Motor neuron (in vitro differentiated cells): Measurements from ENCODE around the gene IQSEC1. TPM values are rescaled to one million over a fixed set of nuclear protein-coding genes. Genes with fewer than 3 reads are reported as not detected.

Experiments used
- ATAC-seq, 8 experiments: fragments of 200-7000 bp; cut with Tn5 transposase; replicated peaks in 6 of 8; 2 replicates each; pipeline ENCODE4 v1.8.0; 2021; ENCODE audit warnings: mild to moderate bottlenecking in 8 of 8, moderate library complexity in 8 of 8
- H3K27ac ChIP-seq, 2 donors: fragments of 250-450 bp; sonication (Bioruptor Pico); 2 replicates each; pipeline ENCODE4 v1.9.0; 2021; ENCODE audit warnings: antibody characterized with exemption in 2 of 2, mild to moderate bottlenecking in 2 of 2, moderate library complexity in 1 of 2
- H3K4me1 ChIP-seq, 2 donors: fragments of 250-450 bp; sonication (Bioruptor Pico); replicated peaks in 1 of 2; 2 replicates each; pipeline ENCODE4 v1.6.1; 2021; ENCODE audit warnings: antibody characterized with exemption in 2 of 2, mild to moderate bottlenecking in 2 of 2, moderate library complexity in 1 of 2
- H3K4me3 ChIP-seq, 5 donors: fragments of 250-450 bp; sonication (Bioruptor Pico); 2 replicates each; pipeline ENCODE4 v1.9.0; 2021; ENCODE audit warnings: antibody characterized with exemption in 5 of 5, mild to moderate bottlenecking in 5 of 5, moderate library complexity in 4 of 5
- WGBS, 10 experiments: fragments of 450-650 bp; shearing (Covaris generic); methylation state at CpG; one replicate each; pipeline ENCODE4 v1.0.0; 2022; 5-methylcytosine and 5-hydroxymethylcytosine counted together
- in situ Hi-C, 9 experiments: fragments of 400-800 bp; cut with MboI; loops; one replicate each; pipeline ENCODE4 v1.15.0; 2021; ENCODE audit warnings: low sequenced_read_pairs in 9 of 9, low pct_unique_long_range_greater_than_20kb in 2 of 9; ENCODE audit not compliant: unreplicated experiment in 9 of 9
- total RNA-seq, 8 experiments: library from RNA; unstranded; fragments of 300-600 nt; gene quantifications; 2 replicates each; pipeline versions ENCODE4 v1.2.3 to v1.2.4, GENCODE V29; 2022

IQSEC1 gene
- total RNA-seq, 8 experiments from 2014 or later = 12.2 to 25.9 (median 18.3) TPM

DNA sequence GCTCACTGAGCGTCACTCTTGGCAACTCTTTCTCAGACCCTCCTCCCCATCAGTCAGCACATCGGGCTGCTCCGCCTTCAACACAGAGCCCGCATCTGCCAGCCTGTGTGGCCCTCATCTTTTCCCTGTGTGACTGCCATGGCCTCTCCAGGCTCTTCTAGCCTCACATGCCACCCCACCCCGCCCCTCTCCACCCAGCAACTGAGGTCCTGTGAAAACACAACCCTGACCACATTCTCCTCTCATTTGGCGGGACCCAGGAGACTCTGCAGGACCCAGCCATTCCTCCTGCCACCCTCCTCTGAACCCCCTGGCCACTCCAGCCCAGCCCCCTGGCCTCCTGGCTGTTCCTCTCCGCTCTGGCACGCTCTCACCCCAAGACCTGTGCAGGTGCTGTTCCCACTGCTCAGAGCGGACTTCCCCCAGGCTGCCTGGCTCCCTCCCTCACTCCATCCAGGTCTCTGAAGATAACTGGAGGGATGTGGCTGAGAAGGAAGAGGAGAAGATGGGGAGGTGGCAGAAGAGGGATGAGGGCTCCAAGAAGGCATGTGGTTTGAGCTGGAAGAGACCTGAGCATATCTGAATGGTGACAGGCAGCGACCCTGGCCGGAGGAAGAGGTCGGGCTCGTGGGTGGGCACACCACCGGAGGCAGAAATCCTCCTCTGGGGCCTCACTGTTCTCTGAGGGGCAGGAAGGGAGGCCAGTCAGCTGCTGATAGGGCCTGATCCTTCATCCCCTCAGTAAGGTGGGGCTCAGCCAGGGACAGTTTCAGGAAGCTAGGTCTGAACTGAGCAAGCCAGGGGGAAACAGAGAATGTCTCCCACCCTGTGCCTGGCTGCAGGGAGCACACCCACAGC lies 120.7 kb downstream of the IQSEC1 start:
- peak in 1 of 8 experiments; percentile 17 for ATAC-seq
- Histone ChIP-seq H3K4me3 (no peak overlapping the region), H3K27ac (peak overlapping the region in 1 of 2 donors; percentile 44), H3K4me1 (peaks cover 2 to 5% of the 10 kb centered on the region in 2 donors)
- WGBS, 10 experiments = 79 to 100% (median 86%) methylated on average over 1 to 4 of the region's 14 CpGs; no CpG with 5 or more reads in 6 of the 10 experiments
- in situ Hi-C loops = no loop called here

- H3K27ac ChIP-seq = no peak overlapping the region
- WGBS, 10 experiments = 58 to 100% (median 91%) methylated on average over 1 to 6 of the region's 10 CpGs; no CpG with 5 or more reads in 5 of the 10 experiments
- peak in 2 of 8 experiments; percentile 4 to 18 for ATAC-seq
- in situ Hi-C loops = no loop called here
- H3K4me3 ChIP-seq = no peak overlapping the region
- peaks cover 25 to 33% of the 10 kb centered on the region in 2 donors for H3K4me1 ChIP-seq
Observed at GRCh38 chr3:12948891-12949711, 124.1 kb downstream of the IQSEC1 start.

GRCh38 chr3:12948371-12948770 lies 124.9 kb downstream of the IQSEC1 start:
- Histone ChIP-seq H3K4me3 (no peak overlapping the region), H3K4me1 (peaks cover 32 to 38% of the 10 kb centered on the region in 2 donors), H3K27ac (no peak overlapping the region)
- peak in 1 of 8 experiments; percentile 2 for ATAC-seq
- 13 to 96% (median 83%) methylated on average over 3 to 5 of the region's 7 CpGs; no CpG with 5 or more reads in 5 of the 10 experiments for WGBS, 10 experiments
- in situ Hi-C loops = no loop called here

- H3K4me1 ChIP-seq = peaks cover 32 to 34% of the 10 kb centered on the region in 2 donors
- no peak overlapping the region for H3K4me3 ChIP-seq
- peak in 3 of 8 experiments; percentile 62 to 72 (median 67) for ATAC-seq
- in situ Hi-C loops = no loop called here
- WGBS, 10 experiments = 17 to 100% (median 80%) methylated on average over 1 to 5 of the region's 7 CpGs; no CpG with 5 or more reads in 3 of the 10 experiments
- H3K27ac ChIP-seq = no peak overlapping the region
Observed at GRCh38 chr3:12947504-12948369, 125.5 kb downstream of the IQSEC1 start.

- WGBS, 10 experiments = 8 to 100% (median 73%) methylated on average over 1 to 3 of the region's 8 CpGs; no CpG with 5 or more reads in 2 of the 10 experiments
- ATAC-seq = peak in 6 of 8 experiments; percentile 3 to 80 (median 72)
- no peak overlapping the region for H3K4me3 ChIP-seq
- H3K27ac ChIP-seq = peak overlapping the region; percentile 42 to 56
- peaks cover 32 to 34% of the 10 kb centered on the region in 2 donors for H3K4me1 ChIP-seq
- in situ Hi-C loops = no loop called here
Observed at GRCh38 chr3:12946649-12947316, 126.4 kb downstream of the IQSEC1 start.

DNA sequence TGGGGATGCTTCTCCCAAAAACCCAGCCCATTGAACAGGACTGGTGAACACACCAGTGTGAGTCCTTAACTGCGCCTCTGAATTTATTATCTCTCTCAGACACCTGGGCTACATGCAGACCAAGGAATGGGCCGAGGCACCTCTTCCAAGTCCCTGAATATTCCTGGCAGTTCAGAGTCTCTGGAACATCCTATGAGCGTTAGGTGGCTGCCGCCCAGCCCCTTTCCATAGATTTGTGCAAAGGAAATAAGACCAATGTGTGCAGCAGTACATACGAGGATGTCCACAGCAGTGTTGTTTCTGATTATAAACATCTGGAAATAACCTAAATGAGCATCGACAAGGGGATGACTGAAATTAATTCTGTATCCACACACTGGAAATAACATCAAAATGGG lies 127.0 kb downstream of the IQSEC1 start:
- peak overlapping the region in 1 of 2 donors; percentile 39 for H3K27ac ChIP-seq
- peak in 5 of 8 experiments; percentile 6 to 31 (median 16) for ATAC-seq
- peaks cover 32 to 34% of the 10 kb centered on the region in 2 donors for H3K4me1 ChIP-seq
- in situ Hi-C loops = no loop called here
- WGBS, 10 experiments = 0 to 100% (median 83%) methylated on average over 1 to 5 of the region's 6 CpGs; no CpG with 5 or more reads in 1 of the 10 experiments
- H3K4me3 ChIP-seq = no peak overlapping the region

GRCh38 chr3:12944849-12945248 lies 128.4 kb downstream of the IQSEC1 start:
- 55% methylated on average over 2 of the region's 6 CpGs; no CpG with 5 or more reads in 9 of the 10 experiments for WGBS, 10 experiments
- in situ Hi-C loops = no loop called here
- Histone ChIP-seq H3K4me1 (peaks cover 32 to 34% of the 10 kb centered on the region in 2 donors), H3K4me3 (no peak overlapping the region), H3K27ac (peak overlapping the region in 1 of 2 donors; percentile 63)
- ATAC-seq = peak in 5 of 8 experiments; percentile 3 to 29 (median 23)

GRCh38 chr3:12944413-12944812 lies 128.8 kb downstream of the IQSEC1 start:
- H3K4me1 ChIP-seq = peaks cover 32 to 34% of the 10 kb centered on the region in 2 donors
- in situ Hi-C loops = no loop called here
- 80% methylated on average over 1 of the region's 15 CpGs; no CpG with 5 or more reads in 9 of the 10 experiments for WGBS, 10 experiments
- H3K27ac ChIP-seq = peak overlapping the region in 1 of 2 donors; percentile 63
- peak; percentile 10 to 75 (median 62) for ATAC-seq
- no peak overlapping the region for H3K4me3 ChIP-seq

GRCh38 chr3:12943124-12944021 lies 129.9 kb downstream of the IQSEC1 start:
- no peak overlapping the region for H3K4me3 ChIP-seq
- peaks cover 32 to 34% of the 10 kb centered on the region in 2 donors for H3K4me1 ChIP-seq
- no peak for ATAC-seq
- no peak overlapping the region for H3K27ac ChIP-seq
- in situ Hi-C loops = no loop called here
- 80 to 93% (median 87%) methylated on average over 2 to 10 of the region's 22 CpGs; no CpG with 5 or more reads in 5 of the 10 experiments for WGBS, 10 experiments

- in situ Hi-C loops = no loop called here
- Histone ChIP-seq H3K4me1 (peaks cover 26 to 28% of the 10 kb centered on the region in 2 donors), H3K27ac (no peak overlapping the region), H3K4me3 (no peak overlapping the region)
- ATAC-seq = no peak
- WGBS, 10 experiments = 95 to 100% (median 100%) methylated on average over 1 to 4 of the region's 26 CpGs; no CpG with 5 or more reads in 7 of the 10 experiments
Observed at GRCh38 chr3:12941495-12942023, 131.7 kb downstream of the IQSEC1 start.

GRCh38 chr3:12940854-12941253 lies 132.4 kb downstream of the IQSEC1 start:
- H3K4me3 ChIP-seq = no peak overlapping the region
- in situ Hi-C loops = no loop called here
- H3K4me1 ChIP-seq = peaks cover 22 to 23% of the 10 kb centered on the region in 2 donors
- H3K27ac ChIP-seq = no peak overlapping the region
- WGBS, 10 experiments = 100% methylated on average over 4 of the region's 6 CpGs; no CpG with 5 or more reads in 9 of the 10 experiments
- no peak for ATAC-seq
